Neural cell (in vitro differentiated cells): Measurements from ENCODE around the gene GRIK2. TPM values are rescaled to one million over a fixed set of nuclear protein-coding genes. Genes with fewer than 3 reads are reported as not detected.

Source experiments
- H2AFZ ChIP-seq: fragments of 200-600, 300-800 bp; sonication (generic), shearing (Covaris generic); 2 replicates; pipeline ENCODE4 v1.6.0; 2014; ENCODE audit warnings: low read depth, mild to moderate bottlenecking, antibody characterized with exemption, low read length, moderate library complexity
- H3F3A ChIP-seq: fragments of 200-600 bp; shearing (Covaris generic); 2 replicates; pipeline ENCODE4 v1.6.1; 2016; ENCODE audit warnings: mild to moderate bottlenecking, moderate library complexity, mixed read lengths, antibody characterized with exemption, low read length; ENCODE audit not compliant: insufficient read depth, poor library complexity, severe bottlenecking
- H3K27ac ChIP-seq: fragments of 200-600, 300-800 bp; sonication (generic), shearing (Covaris generic); 2 replicates; pipeline ENCODE4 v1.5.1; 2014; ENCODE audit warnings: mild to moderate bottlenecking, low read length, moderate library complexity
- H3K27me3 ChIP-seq: fragments of 300-800, 200-600 bp; sonication (generic), shearing (Covaris generic); 2 replicates; pipeline ENCODE4 v1.6.0; 2014; ENCODE audit warnings: mild to moderate bottlenecking, low read depth, low read length, moderate library complexity; ENCODE audit not compliant: insufficient read depth
- H3K36me3 ChIP-seq: fragments of 300-800, 200-600 bp; sonication (generic), shearing (Covaris generic); 2 replicates; pipeline ENCODE4 v1.5.1; 2014; ENCODE audit warnings: mild to moderate bottlenecking, antibody characterized with exemption, low read length, moderate library complexity; ENCODE audit not compliant: insufficient read depth
- H3K4me2 ChIP-seq: fragments of 300-800, 200-600 bp; sonication (generic), shearing (Covaris generic); 2 replicates; pipeline ENCODE4 v1.6.0; 2014; ENCODE audit warnings: mild to moderate bottlenecking, low read length
- H3K4me3 ChIP-seq: fragments of 300-800, 200-600 bp; sonication (generic), shearing (Covaris generic); 2 replicates; pipeline ENCODE4 v1.5.1; 2014; ENCODE audit warnings: mild to moderate bottlenecking, low read length, moderate library complexity
- H3K79me2 ChIP-seq: fragments of 200-600 bp; shearing (Covaris generic); replicated peaks from 2 replicates; pipeline ENCODE4 v1.6.0; 2014; ENCODE audit warnings: mild to moderate bottlenecking, low read length, moderate library complexity; ENCODE audit not compliant: insufficient read depth
- H3K9ac ChIP-seq: fragments of 300-800, 200-600 bp; sonication (generic), shearing (Covaris generic); 2 replicates; pipeline ENCODE4 v1.6.1; 2016; ENCODE audit warnings: mild to moderate bottlenecking, low read length, mixed read lengths
- H3K9me2 ChIP-seq: fragments of 200-600 bp; shearing (Covaris generic); 2 replicates; pipeline ENCODE4 v1.6.1; 2016; ENCODE audit warnings: mild to moderate bottlenecking, low read length, mixed read lengths; ENCODE audit not compliant: insufficient read depth
- H3K9me3 ChIP-seq: fragments of 200-600, 300-800 bp; sonication (generic), shearing (Covaris generic); 2 replicates; pipeline ENCODE4 v1.6.1; 2016; ENCODE audit warnings: mild to moderate bottlenecking, mixed run types, low read length, moderate library complexity, mixed read lengths
- H4K20me1 ChIP-seq: fragments of 200-600 bp; shearing (Covaris generic); 2 replicates; pipeline ENCODE4 v1.6.1; 2016; ENCODE audit warnings: mild to moderate bottlenecking, mixed run types; ENCODE audit not compliant: insufficient read depth
- EP300 ChIP-seq: fragments of 450-650 bp; conservative IDR thresholded peaks from 2 replicates; pipeline ENCODE4 v1.6.1; 2014; ENCODE audit warnings: antibody characterized with exemption, mild to moderate bottlenecking, moderate library complexity; ENCODE audit not compliant: poor library complexity, severe bottlenecking
- EZH2 ChIP-seq: fragments of 200-600, 300-800 bp; shearing (Covaris generic), sonication (generic); IDR thresholded peaks from 2 replicates; pipeline ENCODE4 v1.6.1; 2014; ENCODE audit warnings: antibody characterized with exemption, low read length, borderline replicate concordance, mild to moderate bottlenecking; ENCODE audit not compliant: insufficient read depth, poor library complexity, severe bottlenecking
- MXI1 ChIP-seq: fragments of 450-650 bp; conservative IDR thresholded peaks from 2 replicates; pipeline ENCODE4 v1.6.1; 2014; ENCODE audit warnings: antibody characterized with exemption, mild to moderate bottlenecking; ENCODE audit not compliant: poor library complexity, severe bottlenecking
- POLR2AphosphoS5 ChIP-seq: IDR thresholded peaks from 2 replicates; pipeline ENCODE4 v1.6.1; 2012
- RAD21 ChIP-seq: fragments of 450-650 bp; conservative IDR thresholded peaks from 2 replicates; pipeline ENCODE4 v1.6.1; 2014; ENCODE audit warnings: antibody characterized with exemption, mild to moderate bottlenecking, moderate library complexity
- SMC3 ChIP-seq: fragments of 450-650 bp; conservative IDR thresholded peaks from 2 replicates; pipeline ENCODE4 v1.6.1; 2014; ENCODE audit warnings: antibody characterized with exemption, mild to moderate bottlenecking, moderate library complexity; ENCODE audit not compliant: poor library complexity
- TAF1 ChIP-seq: IDR thresholded peaks from 2 replicates; pipeline ENCODE4 v1.6.1; 2012; ENCODE audit warnings: low read depth
- polyA plus RNA-seq: library from polyadenylated mRNA; depleted of rRNA; stranded (reverse); fragments of >200 nt; gene quantifications from 2 replicates; pipeline ENCODE4 v1.2.3, GENCODE V29; 2014
- TF ChIP-seq, protein P1 (sequence below): fragments of 450-650 bp; IDR thresholded peaks from 2 replicates; pipeline ENCODE4 v1.5.1; 2014; ENCODE audit warnings: antibody characterized with exemption, mild to moderate bottlenecking, moderate library complexity; ENCODE audit not compliant: poor library complexity, severe bottlenecking
- TF ChIP-seq, protein P2 (sequence below): IDR thresholded peaks from 2 replicates; pipeline ENCODE4 v1.6.1; 2012; ENCODE audit warnings: borderline replicate concordance

Gene GRIK2
- polyA plus RNA-seq, 1 donor from 2014 or later = 106 TPM

- Histone ChIP-seq H3K9ac (no peak overlapping the region), H3K4me2 (no peak overlapping the region), H3K27ac (no peak overlapping the region), H3K4me3 (no peak overlapping the region), H3K9me2 (no peaks in the 10 kb centered on the region), H3K9me3 (no peaks in the 10 kb centered on the region), H3K27me3 (no peaks in the 10 kb centered on the region), H3K79me2 (no peaks in the 10 kb centered on the region), H2AFZ (no peak overlapping the region), H4K20me1 (no peaks in the 10 kb centered on the region), H3F3A (no peaks in the 10 kb centered on the region), H3K36me3 (no peaks in the 10 kb centered on the region)
- TF ChIP-seq, protein P1, sequence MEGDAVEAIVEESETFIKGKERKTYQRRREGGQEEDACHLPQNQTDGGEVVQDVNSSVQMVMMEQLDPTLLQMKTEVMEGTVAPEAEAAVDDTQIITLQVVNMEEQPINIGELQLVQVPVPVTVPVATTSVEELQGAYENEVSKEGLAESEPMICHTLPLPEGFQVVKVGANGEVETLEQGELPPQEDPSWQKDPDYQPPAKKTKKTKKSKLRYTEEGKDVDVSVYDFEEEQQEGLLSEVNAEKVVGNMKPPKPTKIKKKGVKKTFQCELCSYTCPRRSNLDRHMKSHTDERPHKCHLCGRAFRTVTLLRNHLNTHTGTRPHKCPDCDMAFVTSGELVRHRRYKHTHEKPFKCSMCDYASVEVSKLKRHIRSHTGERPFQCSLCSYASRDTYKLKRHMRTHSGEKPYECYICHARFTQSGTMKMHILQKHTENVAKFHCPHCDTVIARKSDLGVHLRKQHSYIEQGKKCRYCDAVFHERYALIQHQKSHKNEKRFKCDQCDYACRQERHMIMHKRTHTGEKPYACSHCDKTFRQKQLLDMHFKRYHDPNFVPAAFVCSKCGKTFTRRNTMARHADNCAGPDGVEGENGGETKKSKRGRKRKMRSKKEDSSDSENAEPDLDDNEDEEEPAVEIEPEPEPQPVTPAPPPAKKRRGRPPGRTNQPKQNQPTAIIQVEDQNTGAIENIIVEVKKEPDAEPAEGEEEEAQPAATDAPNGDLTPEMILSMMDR = no peak
- no peak for TF ChIP-seq TAF1
- no peak for TF ChIP-seq EZH2
- no peak for TF ChIP-seq MXI1
- TF ChIP-seq, protein P2, sequence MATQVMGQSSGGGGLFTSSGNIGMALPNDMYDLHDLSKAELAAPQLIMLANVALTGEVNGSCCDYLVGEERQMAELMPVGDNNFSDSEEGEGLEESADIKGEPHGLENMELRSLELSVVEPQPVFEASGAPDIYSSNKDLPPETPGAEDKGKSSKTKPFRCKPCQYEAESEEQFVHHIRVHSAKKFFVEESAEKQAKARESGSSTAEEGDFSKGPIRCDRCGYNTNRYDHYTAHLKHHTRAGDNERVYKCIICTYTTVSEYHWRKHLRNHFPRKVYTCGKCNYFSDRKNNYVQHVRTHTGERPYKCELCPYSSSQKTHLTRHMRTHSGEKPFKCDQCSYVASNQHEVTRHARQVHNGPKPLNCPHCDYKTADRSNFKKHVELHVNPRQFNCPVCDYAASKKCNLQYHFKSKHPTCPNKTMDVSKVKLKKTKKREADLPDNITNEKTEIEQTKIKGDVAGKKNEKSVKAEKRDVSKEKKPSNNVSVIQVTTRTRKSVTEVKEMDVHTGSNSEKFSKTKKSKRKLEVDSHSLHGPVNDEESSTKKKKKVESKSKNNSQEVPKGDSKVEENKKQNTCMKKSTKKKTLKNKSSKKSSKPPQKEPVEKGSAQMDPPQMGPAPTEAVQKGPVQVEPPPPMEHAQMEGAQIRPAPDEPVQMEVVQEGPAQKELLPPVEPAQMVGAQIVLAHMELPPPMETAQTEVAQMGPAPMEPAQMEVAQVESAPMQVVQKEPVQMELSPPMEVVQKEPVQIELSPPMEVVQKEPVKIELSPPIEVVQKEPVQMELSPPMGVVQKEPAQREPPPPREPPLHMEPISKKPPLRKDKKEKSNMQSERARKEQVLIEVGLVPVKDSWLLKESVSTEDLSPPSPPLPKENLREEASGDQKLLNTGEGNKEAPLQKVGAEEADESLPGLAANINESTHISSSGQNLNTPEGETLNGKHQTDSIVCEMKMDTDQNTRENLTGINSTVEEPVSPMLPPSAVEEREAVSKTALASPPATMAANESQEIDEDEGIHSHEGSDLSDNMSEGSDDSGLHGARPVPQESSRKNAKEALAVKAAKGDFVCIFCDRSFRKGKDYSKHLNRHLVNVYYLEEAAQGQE = no peak
- TF ChIP-seq EP300 = no peak
- TF ChIP-seq POLR2AphosphoS5 = no peak
- no peak for TF ChIP-seq SMC3
- no peak for TF ChIP-seq RAD21
These were observed 494.0 kb downstream of the GRIK2 start for GRCh38 chr6:101887532-101887931.

DNA sequence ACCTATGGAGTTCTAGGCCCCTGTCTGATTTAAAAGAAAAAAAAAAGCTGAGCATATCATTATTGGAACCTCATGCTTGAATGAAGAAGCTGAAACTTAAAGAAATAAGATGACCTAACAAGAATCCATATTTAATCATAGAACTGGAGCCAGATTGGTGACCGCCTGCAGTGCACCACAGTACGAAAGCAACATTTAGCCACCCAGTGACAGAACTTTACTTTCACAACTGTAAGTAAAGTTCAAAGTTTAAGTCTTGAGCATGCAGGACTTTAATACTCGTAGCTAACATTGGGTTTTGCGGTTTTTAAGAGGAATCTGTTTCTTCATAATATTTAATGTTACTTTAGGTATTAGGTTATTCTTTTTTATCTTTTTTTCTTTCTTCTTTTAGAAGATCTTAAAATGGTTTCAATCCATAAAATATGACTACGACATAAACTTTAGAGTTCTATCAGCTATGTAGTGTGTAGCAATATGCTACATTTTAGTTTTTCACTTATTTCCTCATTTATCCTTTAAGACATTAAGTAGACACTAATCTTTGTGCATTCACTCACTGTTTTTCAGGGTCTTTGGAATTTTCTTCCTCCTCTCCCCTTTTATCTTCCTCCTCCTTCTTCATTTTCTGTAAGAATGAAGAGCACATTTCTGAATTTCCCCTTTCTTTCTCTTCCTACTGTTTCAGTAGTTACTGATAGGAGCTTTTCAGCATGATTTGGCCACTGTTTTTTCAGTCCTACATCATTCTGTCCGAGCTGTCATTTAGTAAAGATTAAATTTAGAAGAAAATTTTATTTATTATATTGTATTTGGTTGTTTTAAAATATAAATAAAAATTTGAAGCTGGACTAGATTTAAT, 514.1 kb downstream of the GRIK2 start:
- Histone ChIP-seq H3K79me2 (no peaks in the 10 kb centered on the region), H3K4me3 (no peak overlapping the region), H4K20me1 (no peaks in the 10 kb centered on the region), H3K9me3 (no peaks in the 10 kb centered on the region), H3K36me3 (no peaks in the 10 kb centered on the region), H3K9ac (no peak overlapping the region), H3K4me2 (no peak overlapping the region), H3K9me2 (no peaks in the 10 kb centered on the region), H3K27ac (no peak overlapping the region), H2AFZ (no peak overlapping the region), H3F3A (no peaks in the 10 kb centered on the region), H3K27me3 (no peaks in the 10 kb centered on the region)
- TF ChIP-seq SMC3 (no peak), MXI1 (no peak), TAF1 (no peak), RAD21 (no peak), EP300 (no peak), POLR2AphosphoS5 (no peak), EZH2 (no peak)
- TF ChIP-seq, protein P2 = no peak
- TF ChIP-seq, protein P1 = no peak
